HepG2 (cell line): ENCODE measurements around the gene HDLBP. TPM values are rescaled to one million over a fixed set of nuclear protein-coding genes. Genes with fewer than 3 reads are reported as not detected.

Experiments used
- ASH2L ChIP-seq: fragments of 300-600, 200-600 bp; sonication (generic); IDR thresholded peaks from 2 replicates; pipeline ENCODE4 v1.7.0; 2017; ENCODE audit warnings: low read depth, mild to moderate bottlenecking, moderate library complexity, mixed read lengths, low read length; ENCODE audit not compliant: insufficient read length
- BRF2 ChIP-seq: sonication (generic); formaldehyde crosslinking; IDR thresholded peaks from 2 replicates; pipeline ENCODE4 v1.8.1; 2022; ENCODE audit warnings: mild to moderate bottlenecking, missing genetic modification reagents
- CENPT ChIP-seq: sonication (generic); formaldehyde crosslinking; IDR thresholded peaks from 2 replicates; pipeline ENCODE4 v1.8.0; 2022; ENCODE audit warnings: low read depth, mild to moderate bottlenecking, moderate library complexity, missing genetic modification reagents
- CREM ChIP-seq, 2 experiments: sonication (generic) in 1 of 2; formaldehyde crosslinking in 1 of 2; IDR thresholded peaks; 2 replicates each; pipeline versions ENCODE4 v1.4.0 to v1.6.1; 2016 to 2020; ENCODE audit warnings: antibody characterized with exemption in 1 of 2, mild to moderate bottlenecking in 1 of 2, missing genetic modification reagents in 1 of 2
- GABPB1 ChIP-seq: IDR thresholded peaks from 2 replicates; pipeline ENCODE4 v1.6.1; 2016; ENCODE audit warnings: mild to moderate bottlenecking, missing genetic modification reagents, moderate library complexity, missing compliant biosample characterization
- GTF3A ChIP-seq: sonication (generic); formaldehyde crosslinking; conservative IDR thresholded peaks from 2 replicates; pipeline ENCODE4 v1.4.0; 2020; ENCODE audit warnings: mild to moderate bottlenecking, missing genetic modification reagents
- HIC2 ChIP-seq: sonication (generic); formaldehyde crosslinking; IDR thresholded peaks from 2 replicates; pipeline ENCODE4 v1.9.0; 2022; ENCODE audit warnings: low read depth, missing genetic modification reagents
- HNRNPUL1 ChIP-seq: fragments of 200-400 bp; formaldehyde crosslinking; IDR thresholded peaks from 2 replicates; pipeline ENCODE4 v1.6.1; 2017; ENCODE audit warnings: low read depth, mild to moderate bottlenecking, low read length, moderate library complexity
- MYPOP ChIP-seq: sonication (generic); formaldehyde crosslinking; IDR thresholded peaks from 2 replicates; pipeline ENCODE4 v1.8.1; 2023; ENCODE audit warnings: mild to moderate bottlenecking, moderate library complexity, missing genetic modification reagents
- NFYC ChIP-seq: IDR thresholded peaks from 2 replicates; pipeline ENCODE4 v1.6.1; 2016; ENCODE audit warnings: missing genetic modification reagents, missing compliant biosample characterization
- PLRG1 ChIP-seq: fragments of 450-650 bp; conservative IDR thresholded peaks from 2 replicates; pipeline ENCODE4 v1.6.1; 2016
- SSRP1 ChIP-seq: IDR thresholded peaks from 2 replicates; pipeline ENCODE4 v1.6.1; 2016; ENCODE audit warnings: control low read depth
- ZBTB1 ChIP-seq: sonication (generic); formaldehyde crosslinking; IDR thresholded peaks from 2 replicates; pipeline ENCODE4 v1.4.0; 2020; ENCODE audit warnings: missing genetic modification reagents, borderline replicate concordance
- ZNF274 ChIP-seq: sonication (generic); formaldehyde crosslinking; IDR thresholded peaks from 2 replicates; pipeline ENCODE4 v1.5.1; 2020; ENCODE audit warnings: mild to moderate bottlenecking, missing genetic modification reagents
- ZNF343 ChIP-seq: sonication (generic); formaldehyde crosslinking; IDR thresholded peaks from 2 replicates; pipeline ENCODE4 v1.4.0; 2020; ENCODE audit warnings: mild to moderate bottlenecking, missing genetic modification reagents
- ZNF556 ChIP-seq: sonication (generic); formaldehyde crosslinking; IDR thresholded peaks from 2 replicates; pipeline ENCODE4 v1.4.0; 2020; ENCODE audit warnings: mild to moderate bottlenecking, missing genetic modification reagents, borderline replicate concordance
- ZNF563 ChIP-seq: sonication (generic); formaldehyde crosslinking; IDR thresholded peaks from 2 replicates; pipeline ENCODE4 v1.8.0; 2022; ENCODE audit warnings: mild to moderate bottlenecking, moderate library complexity, missing genetic modification reagents
- polyA plus RNA-seq, 8 experiments: library from polyadenylated mRNA; depleted of rRNA in 3 of 8; stranded (reverse) in 7 of 8; unstranded in 1 of 8; fragments of >200 nt; fragmentation: Illumina TruSeq in 4 of 8; extraction: Trizol in 4 of 8; gene quantifications; 2 replicates each; pipeline versions ENCODE4 v1.2.1 to v1.2.3, GENCODE V29; 2011 to 2016; ENCODE audit warnings: low read depth in 4 of 8, missing spikeins in 1 of 8, mixed read lengths in 1 of 8; ENCODE audit not compliant: insufficient read depth in 1 of 8
- total RNA-seq, 5 experiments: library from RNA; depleted of rRNA; stranded (reverse); fragments of >200 nt; fragmentation: Illumina TruSeq; extraction: Trizol; gene quantifications; 2 replicates each; pipeline ENCODE4 v1.2.3, GENCODE V29; 2016; ENCODE audit warnings: low read depth in 1 of 5
- TF ChIP-seq, protein P1 (sequence below): sonication (generic); formaldehyde crosslinking; IDR thresholded peaks from 2 replicates; pipeline ENCODE4 v1.9.0; 2021; ENCODE audit warnings: missing genetic modification reagents, mild to moderate bottlenecking, borderline replicate concordance
- TF ChIP-seq, protein P2 (sequence below): sonication (generic); formaldehyde crosslinking; IDR thresholded peaks from 2 replicates; pipeline ENCODE4 v1.5.0; 2020; ENCODE audit warnings: mild to moderate bottlenecking, missing genetic modification reagents, borderline replicate concordance

HDLBP gene
- total and polyA plus RNA-seq, 2 of the 13 experiments (the other 11 are each of a cell fraction or from before 2014, with no cell fraction given), result 464 to 707 TPM

DNA sequence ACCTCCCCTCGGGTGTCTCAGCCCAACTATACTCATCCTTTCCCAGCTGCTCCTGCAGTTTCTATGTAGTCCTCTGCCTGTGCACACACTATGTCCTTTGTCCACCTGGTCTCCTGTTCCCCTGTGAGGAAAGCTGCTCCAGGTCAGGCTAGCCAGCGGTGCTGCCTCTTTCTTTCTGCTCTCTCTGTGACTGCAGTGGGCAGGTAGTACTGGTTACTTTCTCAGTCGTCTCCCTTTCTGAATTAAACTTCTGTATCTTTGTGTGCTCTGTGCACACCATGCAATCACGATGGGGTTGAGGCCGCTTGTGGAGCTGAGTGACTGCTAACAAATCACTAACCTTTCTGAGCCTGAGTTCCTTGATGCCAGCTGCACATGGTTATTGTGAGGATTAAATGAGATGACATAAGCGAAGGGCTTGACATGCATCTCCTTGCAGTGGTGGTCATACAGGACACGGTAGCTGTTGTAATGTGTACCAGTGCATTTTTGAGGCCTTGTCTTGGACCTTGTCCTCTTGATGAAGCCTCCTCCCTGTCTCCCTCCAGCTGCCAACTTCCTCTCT, 44.1 kb upstream of the HDLBP start (continued):
- TF ChIP-seq HIC2 (peak; percentile 68; the same call in 1 of the 2 replicates), ASH2L (peak; percentile 50), ZNF563 (CRISPR knock-in tag) (no peak), CENPT (CRISPR knock-in tag) (no peak), HNRNPUL1 (no peak), PLRG1 (no peak), ZBTB1 (CRISPR knock-in tag) (no peak), GTF3A (CRISPR knock-in tag) (0 out of 2 replicates have a peak, but pooled peaks have one; percentile 41), NFYC (CRISPR knock-in tag) (no peak), BRF2 (no peak), ZNF274 (CRISPR knock-in tag) (peak; percentile 64; the same call in 1 of the 2 replicates), SSRP1 (CRISPR knock-in tag) (peak; percentile 64; the same call in 1 of the 2 replicates), CREM (IDR thresholded peaks at IDR 0.05) (no peak), CREM (CRISPR knock-in tag; IDR thresholded peaks at IDR 0.05) (no peak), MYPOP (0 out of 2 replicates have a peak, but pooled peaks have one; percentile 38), ZNF343 (CRISPR knock-in tag) (peak; percentile 66; the same call in 1 of the 2 replicates), ZNF556 (CRISPR knock-in tag) (peak; percentile 79; the same call in 1 of the 2 replicates), GABPB1 (CRISPR knock-in tag) (0 out of 2 replicates have a peak, but pooled peaks have one; percentile 20)
- TF ChIP-seq, protein P1, sequence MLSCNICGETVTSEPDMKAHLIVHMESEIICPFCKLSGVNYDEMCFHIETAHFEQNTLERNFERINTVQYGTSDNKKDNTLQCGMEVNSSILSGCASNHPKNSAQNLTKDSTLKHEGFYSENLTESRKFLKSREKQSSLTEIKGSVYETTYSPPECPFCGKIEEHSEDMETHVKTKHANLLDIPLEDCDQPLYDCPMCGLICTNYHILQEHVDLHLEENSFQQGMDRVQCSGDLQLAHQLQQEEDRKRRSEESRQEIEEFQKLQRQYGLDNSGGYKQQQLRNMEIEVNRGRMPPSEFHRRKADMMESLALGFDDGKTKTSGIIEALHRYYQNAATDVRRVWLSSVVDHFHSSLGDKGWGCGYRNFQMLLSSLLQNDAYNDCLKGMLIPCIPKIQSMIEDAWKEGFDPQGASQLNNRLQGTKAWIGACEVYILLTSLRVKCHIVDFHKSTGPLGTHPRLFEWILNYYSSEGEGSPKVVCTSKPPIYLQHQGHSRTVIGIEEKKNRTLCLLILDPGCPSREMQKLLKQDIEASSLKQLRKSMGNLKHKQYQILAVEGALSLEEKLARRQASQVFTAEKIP (CRISPR knock-in tag), result no peak
- TF ChIP-seq, protein P2, sequence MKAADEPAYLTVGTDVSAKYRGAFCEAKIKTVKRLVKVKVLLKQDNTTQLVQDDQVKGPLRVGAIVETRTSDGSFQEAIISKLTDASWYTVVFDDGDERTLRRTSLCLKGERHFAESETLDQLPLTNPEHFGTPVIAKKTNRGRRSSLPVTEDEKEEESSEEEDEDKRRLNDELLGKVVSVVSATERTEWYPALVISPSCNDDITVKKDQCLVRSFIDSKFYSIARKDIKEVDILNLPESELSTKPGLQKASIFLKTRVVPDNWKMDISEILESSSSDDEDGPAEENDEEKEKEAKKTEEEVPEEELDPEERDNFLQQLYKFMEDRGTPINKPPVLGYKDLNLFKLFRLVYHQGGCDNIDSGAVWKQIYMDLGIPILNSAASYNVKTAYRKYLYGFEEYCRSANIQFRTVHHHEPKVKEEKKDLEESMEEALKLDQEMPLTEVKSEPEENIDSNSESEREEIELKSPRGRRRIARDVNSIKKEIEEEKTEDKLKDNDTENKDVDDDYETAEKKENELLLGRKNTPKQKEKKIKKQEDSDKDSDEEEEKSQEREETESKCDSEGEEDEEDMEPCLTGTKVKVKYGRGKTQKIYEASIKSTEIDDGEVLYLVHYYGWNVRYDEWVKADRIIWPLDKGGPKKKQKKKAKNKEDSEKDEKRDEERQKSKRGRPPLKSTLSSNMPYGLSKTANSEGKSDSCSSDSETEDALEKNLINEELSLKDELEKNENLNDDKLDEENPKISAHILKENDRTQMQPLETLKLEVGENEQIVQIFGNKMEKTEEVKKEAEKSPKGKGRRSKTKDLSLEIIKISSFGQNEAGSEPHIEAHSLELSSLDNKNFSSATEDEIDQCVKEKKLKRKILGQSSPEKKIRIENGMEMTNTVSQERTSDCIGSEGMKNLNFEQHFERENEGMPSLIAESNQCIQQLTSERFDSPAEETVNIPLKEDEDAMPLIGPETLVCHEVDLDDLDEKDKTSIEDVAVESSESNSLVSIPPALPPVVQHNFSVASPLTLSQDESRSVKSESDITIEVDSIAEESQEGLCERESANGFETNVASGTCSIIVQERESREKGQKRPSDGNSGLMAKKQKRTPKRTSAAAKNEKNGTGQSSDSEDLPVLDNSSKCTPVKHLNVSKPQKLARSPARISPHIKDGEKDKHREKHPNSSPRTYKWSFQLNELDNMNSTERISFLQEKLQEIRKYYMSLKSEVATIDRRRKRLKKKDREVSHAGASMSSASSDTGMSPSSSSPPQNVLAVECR, result peak; percentile 32; the same call in 1 of the 2 replicates
